ENCODE results near the gene AKR7A2. TPM values are rescaled to one million over a fixed set of nuclear protein-coding genes. Genes with fewer than 3 reads are reported as not detected.
"Not testable (repeated sequence)": the region's sequence is repeated elsewhere in the genome, so short reads cannot be mapped to it uniquely, and the experiment has no call there.

Gene AKR7A2
- total RNA-seq, 3 donors from 2014 or later: 57.9 to 85.2 (median 72.1) TPM

DNA sequence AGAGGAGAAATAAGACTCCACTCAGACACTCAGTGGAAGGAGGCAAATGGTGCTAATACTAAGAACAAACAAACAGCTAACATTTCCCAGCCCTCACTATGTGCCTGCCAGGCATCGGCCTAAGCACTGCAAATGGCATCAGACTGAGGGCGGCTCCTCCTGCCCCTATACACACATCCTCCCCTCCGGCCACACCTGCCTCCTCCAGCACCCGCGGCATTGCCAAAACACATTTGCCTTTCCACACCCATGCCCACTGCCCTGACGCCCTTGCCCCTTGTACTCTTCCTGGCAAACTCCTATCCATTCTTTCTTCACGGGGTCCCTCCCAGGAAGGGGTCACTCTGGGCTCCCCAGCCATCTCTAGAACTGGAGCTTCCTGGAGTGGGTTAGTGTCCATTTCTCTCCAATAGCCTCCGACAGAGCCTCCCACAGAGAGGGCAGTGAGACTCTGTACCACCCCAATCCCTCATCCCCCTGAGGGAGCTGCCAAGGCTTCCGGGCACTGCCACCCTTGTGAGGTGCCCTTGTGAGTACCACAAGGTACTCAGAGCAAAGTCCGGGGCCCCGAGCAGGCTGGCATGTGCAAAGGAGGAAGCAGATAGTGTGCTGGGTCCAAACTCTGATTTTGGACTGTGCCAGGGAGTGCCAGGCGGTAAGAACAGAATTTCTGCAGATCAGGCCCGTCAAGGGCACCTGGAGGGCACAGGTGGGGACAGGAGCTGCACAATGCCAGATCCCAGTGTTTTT is 24.3 kb downstream of the AKR7A2 start:
- intact Hi-C loops (cut with DNase I, micrococcal nuclease): no loop called here
- DNase-seq (peak; percentile 81 to 84 (median 84)), ATAC-seq (peak; percentile 77)
- no peaks in the 10 kb centered on the region for H3K9me3 ChIP-seq
- peak overlapping the region; percentile 28 for H3K4me3 ChIP-seq
- H3K4me1 ChIP-seq (ENCODE audit: low read depth): peaks cover 19% of the 10 kb centered on the region
- H3K36me3 ChIP-seq (ENCODE audit: low read depth): no peaks in the 10 kb centered on the region
- TF ChIP-seq, protein P1, sequence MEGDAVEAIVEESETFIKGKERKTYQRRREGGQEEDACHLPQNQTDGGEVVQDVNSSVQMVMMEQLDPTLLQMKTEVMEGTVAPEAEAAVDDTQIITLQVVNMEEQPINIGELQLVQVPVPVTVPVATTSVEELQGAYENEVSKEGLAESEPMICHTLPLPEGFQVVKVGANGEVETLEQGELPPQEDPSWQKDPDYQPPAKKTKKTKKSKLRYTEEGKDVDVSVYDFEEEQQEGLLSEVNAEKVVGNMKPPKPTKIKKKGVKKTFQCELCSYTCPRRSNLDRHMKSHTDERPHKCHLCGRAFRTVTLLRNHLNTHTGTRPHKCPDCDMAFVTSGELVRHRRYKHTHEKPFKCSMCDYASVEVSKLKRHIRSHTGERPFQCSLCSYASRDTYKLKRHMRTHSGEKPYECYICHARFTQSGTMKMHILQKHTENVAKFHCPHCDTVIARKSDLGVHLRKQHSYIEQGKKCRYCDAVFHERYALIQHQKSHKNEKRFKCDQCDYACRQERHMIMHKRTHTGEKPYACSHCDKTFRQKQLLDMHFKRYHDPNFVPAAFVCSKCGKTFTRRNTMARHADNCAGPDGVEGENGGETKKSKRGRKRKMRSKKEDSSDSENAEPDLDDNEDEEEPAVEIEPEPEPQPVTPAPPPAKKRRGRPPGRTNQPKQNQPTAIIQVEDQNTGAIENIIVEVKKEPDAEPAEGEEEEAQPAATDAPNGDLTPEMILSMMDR (IDR thresholded peaks at IDR 0.05): no peak

- H3K4me3 ChIP-seq; H3K36me3 ChIP-seq (ENCODE audit: low read depth); H3K9me3 ChIP-seq; intact Hi-C loops (cut with DNase I, micrococcal nuclease): not testable (repeated sequence)
- ATAC-seq: peak; percentile 69
- H3K4me1 ChIP-seq (ENCODE audit: low read depth): peaks cover 19% of the 10 kb centered on the region
- peak; percentile 66 to 80 (median 71) for DNase-seq
These were observed 26.1 kb downstream of the AKR7A2 start for GRCh38 chr1:19285807-19286206.

DNA sequence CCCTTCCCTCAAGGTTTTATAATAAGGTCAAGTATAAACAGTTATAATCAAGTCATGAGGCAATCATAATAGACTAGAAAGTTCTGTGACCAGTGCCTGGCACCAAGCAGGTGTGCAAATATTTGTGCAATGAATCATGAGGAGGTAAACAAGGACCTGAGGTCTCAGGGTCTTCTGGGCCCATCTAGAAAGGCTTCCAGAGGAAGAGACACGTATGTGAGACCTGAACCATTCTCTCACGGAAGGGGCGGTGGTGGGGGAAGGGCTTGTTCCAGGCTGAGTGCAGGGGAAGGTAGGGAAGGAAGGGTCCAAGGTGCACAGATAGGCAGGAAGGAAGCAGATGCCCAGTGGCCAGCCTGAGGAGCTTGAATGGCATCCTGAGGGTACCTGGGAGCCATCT is 26.6 kb downstream of the AKR7A2 start:
- not testable (repeated sequence) for DNase-seq

GRCh38 chr1:19284881-19285280 is 27.1 kb downstream of the AKR7A2 start:
- H3K9me3 ChIP-seq: no peaks in the 10 kb centered on the region
- H3K36me3 ChIP-seq (ENCODE audit: low read depth): no peaks in the 10 kb centered on the region
- H3K4me1 ChIP-seq (ENCODE audit: low read depth): peaks cover 19% of the 10 kb centered on the region
- ATAC-seq: no peak
- intact Hi-C loops (cut with DNase I, micrococcal nuclease): no loop called here
- no peak for DNase-seq
- TF ChIP-seq, protein P1 (IDR thresholded peaks at IDR 0.05): no peak
- H3K4me3 ChIP-seq: no peak overlapping the region

More for the DNA sequence above, 26.6 kb downstream of the AKR7A2 start:
- intact Hi-C loops (cut with DNase I, micrococcal nuclease); H3K9me3 ChIP-seq; H3K36me3 ChIP-seq (ENCODE audit: low read depth); H3K4me3 ChIP-seq: not testable (repeated sequence)
- ATAC-seq: peak; percentile 5
- peaks cover 19% of the 10 kb centered on the region for H3K4me1 ChIP-seq (ENCODE audit: low read depth)

GRCh38 chr1:19283891-19284290 is 28.1 kb downstream of the AKR7A2 start:
- DNase-seq (no peak), ATAC-seq (no peak)
- Histone ChIP-seq H3K9me3 (no peaks in the 10 kb centered on the region), H3K4me1 (ENCODE audit: low read depth) (peaks cover 16% of the 10 kb centered on the region), H3K4me3 (no peak overlapping the region), H3K36me3 (ENCODE audit: low read depth) (no peaks in the 10 kb centered on the region)
- intact Hi-C loops (cut with DNase I, micrococcal nuclease): no loop called here
- TF ChIP-seq, protein P1 (IDR thresholded peaks at IDR 0.05): no peak

GRCh38 chr1:19274636-19275035 is 37.3 kb downstream of the AKR7A2 start:
- no peak for ATAC-seq
- H3K36me3 ChIP-seq (ENCODE audit: low read depth): no peaks in the 10 kb centered on the region
- no peak for DNase-seq
- intact Hi-C loops (cut with DNase I, micrococcal nuclease): no loop called here
- no peak overlapping the region for H3K4me3 ChIP-seq
- H3K4me1 ChIP-seq (ENCODE audit: low read depth): peaks cover 6% of the 10 kb centered on the region
- TF ChIP-seq, protein P1 (IDR thresholded peaks at IDR 0.05): no peak
- no peaks in the 10 kb centered on the region for H3K9me3 ChIP-seq

DNA sequence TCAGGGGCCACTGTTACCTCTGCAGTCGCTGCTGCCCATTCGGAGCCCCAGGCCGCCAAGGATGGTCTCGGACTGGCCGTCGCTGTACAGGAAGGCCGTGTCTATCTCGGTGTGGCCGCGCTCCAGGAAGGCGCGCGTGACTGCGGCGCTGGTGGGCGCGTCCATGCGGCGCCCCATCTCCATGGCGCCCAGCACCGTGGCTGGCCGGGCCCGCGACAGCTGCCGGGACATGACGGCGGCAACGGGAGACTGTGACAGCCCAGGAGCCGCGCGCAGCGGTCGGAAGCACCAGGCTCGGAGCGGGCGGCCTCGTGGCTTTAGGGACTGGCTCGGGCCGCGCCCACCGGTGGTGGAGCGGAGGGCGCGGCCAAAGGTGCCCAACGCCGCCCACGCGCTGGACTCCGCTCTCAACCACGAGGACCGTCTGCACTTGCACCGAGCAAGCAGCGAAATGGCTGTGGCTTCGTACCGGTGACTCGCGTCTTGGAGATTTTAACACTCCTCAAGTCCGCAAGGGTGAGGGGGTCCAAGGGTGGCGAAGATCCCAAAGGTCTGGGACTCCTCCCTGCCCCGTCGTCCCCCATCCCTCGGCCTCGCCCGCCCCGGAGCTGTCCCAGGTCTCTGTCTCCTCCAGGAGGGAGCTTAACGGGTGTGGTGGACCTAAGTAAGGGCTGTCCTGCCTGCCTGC is 38.0 kb downstream of the AKR7A2 start:
- H3K9me3 ChIP-seq; H3K36me3 ChIP-seq (ENCODE audit: low read depth); intact Hi-C loops (cut with DNase I, micrococcal nuclease); H3K4me1 ChIP-seq (ENCODE audit: low read depth); H3K4me3 ChIP-seq: not testable (repeated sequence)
- DNase-seq (peak in 2 of 3 donors; percentile 39 to 63), ATAC-seq (peak; percentile 62)

All from mucosa of descending colon (tissue), 3 donors.